Right lobe of liver (tissue), 4 donors: ENCODE measurements around the gene GPR82.

ENCODE experiments used
- CTCF ChIP-seq, 4 donors: fragments of 200-600 bp in 3 of 4; fragments of 450-650 bp in 1 of 4; IDR thresholded peaks; one replicate each; pipeline versions ENCODE4 v1.5.1 to v1.8.0; 2016 to 2022; ENCODE audit warnings: antibody characterized with exemption in 4 of 4, mild to moderate bottlenecking in 2 of 4
- POLR2A ChIP-seq: fragments of 450-650 bp; IDR thresholded peaks from one replicate; pipeline ENCODE4 v1.6.1; 2017; ENCODE audit warnings: antibody characterized with exemption, mild to moderate bottlenecking
- donor health status: DM: no; HTN: no; CAD: no.
- donor health status: DM: no; HTN: no; CAD: no.
- donor health status: DM: no; HTN: yes; CAD: no.

DNA sequence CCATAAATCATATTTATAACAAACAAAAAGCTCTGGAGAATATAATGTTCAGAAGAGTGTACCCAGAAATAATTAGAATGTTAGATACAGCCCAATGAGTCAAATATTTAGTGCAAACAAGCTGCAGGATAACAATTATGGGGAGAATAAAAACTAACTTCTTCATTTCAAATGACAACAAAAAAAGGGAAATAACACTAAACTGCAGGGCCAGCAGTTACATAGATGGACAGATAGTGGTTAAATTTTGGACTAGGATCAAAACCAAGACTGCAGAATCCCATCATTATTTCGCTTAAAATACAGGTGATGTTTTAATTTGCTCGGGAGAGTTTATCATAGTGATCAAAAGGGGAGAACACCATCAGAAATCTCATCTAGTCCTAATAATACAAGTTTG lies 35.8 kb upstream of the GPR82 start:
- TF ChIP-seq CTCF (IDR thresholded peaks at IDR 0.05) (no peak), POLR2A (no peak)
